Stimulated activated CD8-positive, alpha-beta memory T cell treated with anti-CD3 and anti-CD28 coated beads, Interleukin-2, amount 100 ng/mL, for 48 hours (primary cell): ENCODE measurements around the gene TSPYL6.

Experiments used
- DNase-seq, 2 donors: peaks; one replicate each; pipeline ENCODE4 v3.0.0-alpha.2; 2020; ENCODE audit warnings: low read depth in 2 of 2

Gene TSPYL6

GRCh38 chr2:54258166-54258565 lies 2.1 kb upstream of the TSPYL6 start:
- no peak for DNase-seq

GRCh38 chr2:54255230-54256090 lies 569 bp downstream of the TSPYL6 start:
- DNase-seq, result no peak

GRCh38 chr2:54254180-54254579 lies 1.8 kb downstream of the TSPYL6 start:
- no peak for DNase-seq

- DNase-seq, result no peak
Observed at GRCh38 chr2:54249629-54250028, 6.4 kb downstream of the TSPYL6 start.

DNA sequence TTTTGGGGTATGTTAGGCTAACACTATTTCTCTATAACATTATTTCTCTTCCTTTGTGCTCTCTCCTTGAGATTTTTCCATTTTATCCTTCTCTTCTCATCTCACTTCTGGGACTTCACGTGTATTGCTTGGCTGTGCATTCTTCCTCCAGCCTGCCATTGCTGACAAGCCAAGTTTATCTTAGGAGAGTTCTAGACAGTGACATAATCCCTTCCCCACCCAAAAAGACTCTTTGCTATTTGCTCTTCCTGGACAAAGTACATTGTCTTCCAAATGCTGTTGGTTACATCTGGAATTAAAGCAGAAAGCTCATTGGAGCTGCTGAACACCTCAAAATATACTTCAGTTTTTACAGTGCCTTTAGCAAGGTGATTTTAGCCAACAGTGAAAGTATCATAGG lies 8.9 kb downstream of the TSPYL6 start:
- DNase-seq, result no peak

- DNase-seq, result no peak
Observed at GRCh38 chr2:54240515-54241469, 15.2 kb downstream of the TSPYL6 start.

DNA sequence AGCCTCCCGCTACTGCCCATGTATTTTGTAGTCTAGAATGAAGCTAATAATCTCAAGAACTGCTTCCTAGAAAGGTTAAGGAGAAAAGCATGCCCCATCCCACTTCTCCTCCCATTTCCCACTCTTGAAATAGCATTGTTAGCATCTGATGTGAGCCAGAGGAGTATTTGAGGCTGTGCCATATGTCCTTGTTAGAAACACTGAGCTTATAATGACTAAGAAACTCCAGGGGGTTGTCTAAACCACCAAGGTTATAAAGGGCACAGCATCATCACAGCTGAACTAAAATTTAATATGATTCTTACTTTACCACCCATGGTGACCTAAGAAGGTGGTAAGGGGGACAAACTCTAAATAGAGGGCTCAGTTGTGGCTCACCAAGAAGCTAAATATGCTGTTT lies 16.6 kb downstream of the TSPYL6 start:
- DNase-seq, result no peak

- DNase-seq, result no peak
Observed at GRCh38 chr2:54237428-54237827, 18.6 kb downstream of the TSPYL6 start.

DNA sequence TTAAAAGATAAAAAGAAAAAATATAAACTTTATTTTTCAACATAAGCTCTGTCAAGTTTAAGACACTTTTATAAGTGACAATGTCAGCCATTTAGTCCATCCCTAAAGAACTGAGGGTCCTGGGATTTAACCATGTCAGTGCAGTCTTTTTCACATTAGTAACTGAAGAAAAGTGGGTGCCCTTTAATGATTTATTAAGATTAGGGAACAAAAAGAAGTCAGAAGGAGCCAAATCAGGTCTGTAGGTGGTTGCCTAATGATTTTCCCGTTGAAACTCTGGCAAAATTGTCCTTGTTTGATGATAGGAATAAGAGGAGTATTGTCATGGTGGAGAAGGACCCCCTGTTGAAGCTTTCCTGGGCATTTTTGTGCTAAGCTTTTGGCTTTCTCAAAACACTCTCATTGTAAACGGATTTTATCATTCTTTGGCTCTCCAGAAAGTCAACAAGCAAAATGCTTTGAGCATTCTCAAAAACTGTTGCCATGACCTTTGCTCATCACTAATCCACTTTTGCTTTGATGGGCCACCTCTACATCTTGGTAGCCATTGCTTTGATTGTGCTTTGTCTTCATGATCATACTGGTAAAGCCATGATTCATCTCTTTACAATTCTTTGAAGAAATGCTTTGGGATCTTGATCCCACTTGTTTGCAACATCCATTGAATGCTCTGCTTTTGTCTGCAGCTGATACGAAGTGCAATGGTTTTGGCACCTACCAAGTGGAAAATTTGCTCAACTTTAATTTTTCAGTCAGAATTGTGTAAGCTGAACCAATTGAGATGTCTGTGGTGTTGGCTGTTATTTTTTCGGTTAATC lies 22.0 kb downstream of the TSPYL6 start:
- DNase-seq, result no peak

- no peak for DNase-seq
Observed at GRCh38 chr2:54228945-54229344, 27.1 kb downstream of the TSPYL6 start.

DNA sequence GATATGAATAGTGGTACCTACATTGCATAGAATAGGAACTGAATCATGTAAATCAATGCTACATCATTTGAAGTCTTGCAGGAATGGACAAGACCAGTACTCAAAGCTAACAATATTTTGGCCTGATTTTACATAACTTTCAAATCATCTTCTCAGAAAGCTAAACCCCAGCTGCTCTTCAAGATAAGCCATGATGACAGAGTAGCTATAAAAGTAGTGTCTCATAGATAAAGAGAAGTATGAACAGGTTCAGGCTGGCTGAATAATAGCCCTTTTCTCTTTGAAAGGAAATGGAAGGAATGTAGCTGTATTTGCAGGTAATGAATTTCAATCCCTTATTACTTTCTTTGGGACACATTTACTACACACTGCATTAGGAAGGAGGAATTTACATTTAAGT lies 28.2 kb downstream of the TSPYL6 start:
- no peak for DNase-seq

- DNase-seq, result no peak
Observed at GRCh38 chr2:54226260-54226659, 29.8 kb downstream of the TSPYL6 start.

GRCh38 chr2:54224997-54225396 lies 31.0 kb downstream of the TSPYL6 start:
- DNase-seq, result no peak

GRCh38 chr2:54213082-54213481 lies 42.9 kb downstream of the TSPYL6 start:
- no peak for DNase-seq

GRCh38 chr2:54212456-54212855 lies 43.6 kb downstream of the TSPYL6 start:
- no peak for DNase-seq

DNA sequence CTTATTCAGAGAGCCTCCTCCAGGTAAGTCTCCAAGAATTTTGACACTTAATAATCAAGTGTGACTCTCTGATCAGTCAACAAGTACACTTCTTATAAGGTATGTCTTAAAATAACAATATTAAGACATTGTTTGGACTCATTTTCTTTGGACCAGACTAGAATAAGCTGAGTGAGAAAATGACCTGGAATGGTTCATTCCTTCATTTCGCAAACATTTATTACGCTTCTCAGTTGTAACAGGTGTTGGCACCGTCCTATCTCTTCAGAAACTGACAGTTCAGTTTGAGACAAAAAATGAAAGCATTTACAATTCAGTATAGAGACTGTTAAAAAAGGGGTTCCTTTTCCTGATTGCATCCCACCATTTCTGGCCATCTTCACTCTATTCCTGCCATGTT lies 46.6 kb downstream of the TSPYL6 start:
- no peak for DNase-seq

GRCh38 chr2:54208364-54209240 lies 47.4 kb downstream of the TSPYL6 start:
- DNase-seq, result no peak

- no peak for DNase-seq
Observed at GRCh38 chr2:54207666-54208195, 48.3 kb downstream of the TSPYL6 start.

DNA sequence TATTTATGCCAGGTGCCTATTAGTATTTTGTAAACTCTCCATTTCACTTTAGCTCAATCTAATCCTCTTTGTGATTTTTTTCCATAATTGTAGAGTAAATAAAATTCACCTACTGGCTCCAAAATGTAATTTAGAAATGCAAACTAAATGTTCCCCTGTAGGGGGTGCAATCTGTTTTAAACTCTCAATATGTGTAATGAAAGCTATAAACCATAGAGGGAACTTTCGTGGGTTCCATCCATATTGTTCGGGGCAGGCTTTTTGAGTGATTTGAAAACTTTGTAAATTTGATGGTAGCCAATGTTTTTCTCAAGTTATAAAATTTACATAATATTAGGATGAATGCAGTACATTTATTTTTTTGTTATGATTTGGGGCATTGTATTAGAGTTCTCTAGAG lies 49.4 kb downstream of the TSPYL6 start:
- no peak for DNase-seq

DNA sequence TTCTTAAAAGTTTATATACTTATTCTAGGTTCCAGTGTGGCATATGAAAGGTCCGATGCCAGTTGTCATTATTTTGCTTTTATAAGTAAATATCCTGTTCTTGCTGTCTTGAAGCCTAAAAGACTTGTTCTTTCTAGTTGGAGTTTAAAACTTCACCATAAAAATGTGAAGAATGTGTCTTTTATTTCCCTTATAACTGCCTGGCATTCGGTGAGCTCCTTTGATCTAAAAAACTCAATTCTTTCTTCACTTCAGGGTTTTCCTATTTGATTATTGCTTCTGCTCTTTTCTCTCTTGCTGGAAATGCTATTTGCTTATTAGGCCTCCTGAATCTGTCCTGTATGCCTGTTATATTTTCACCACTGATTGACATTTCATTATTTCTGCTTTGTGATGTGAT lies 51.6 kb downstream of the TSPYL6 start:
- no peak for DNase-seq
